HepG2 (cell line): ENCODE results near the gene ANKRD13D. TPM values are rescaled to one million over a fixed set of nuclear protein-coding genes. Genes with fewer than 3 reads are reported as not detected.

Experiments used
- ATAC-seq: fragments of 200-7000 bp; cut with Tn5 transposase; 3 replicates; pipeline ENCODE4 v1.9.1; 2020; ENCODE audit warnings: mild to moderate bottlenecking, moderate library complexity
- BruUV-seq: library from RNA; stranded (reverse); fragments of 400-500 nt; replicated peaks from 2 replicates; lab custom pipeline; 2021; lab: Mats Ljungman, UMichigan
- CTCF ChIA-PET: fragments of 300-600 bp; formaldehyde crosslinking; extraction: SDS; loops from one replicate; lab custom pipeline; 2021; ENCODE audit warnings: low total read pairs, inconsistent platforms, low intra/inter-chr PET ratio; lab: Yijun Ruan, JAX
- POLR2A ChIA-PET: fragments of 350-600 bp; sonication (Branson Sonifier 250); formaldehyde crosslinking; loops from one replicate; lab custom pipeline; 2020; ENCODE audit warnings: antibody characterized with exemption, inconsistent platforms; lab: Yijun Ruan, JAX
- DNase-seq: peaks from one replicate; pipeline ENCODE4 v3.0.0-alpha.2; 2015; ENCODE audit warnings: low spot score
- FAIRE-seq: peaks from 3 replicates; lab custom pipeline; 2011; peaks lifted over from hg19 to GRCh38; lab: Jason Lieb, UNC
- H2AFZ ChIP-seq: one replicate; pipeline ENCODE4 v1.6.1; 2011; ENCODE audit warnings: low read length, inconsistent platforms
- H3K27ac ChIP-seq: fragments of 300-600 bp; 3 replicates; pipeline ENCODE4 v1.8.0; 2011; ENCODE audit warnings: mixed run types, mild to moderate bottlenecking, mixed read lengths, low read length, inconsistent platforms; ENCODE audit not compliant: insufficient read depth; ENCODE audit errors: extremely low read length
- H3K27me3 ChIP-seq, 2 experiments: fragments of 200-600 bp in 1 of 2; 2 replicates in 1 of 2; 3 replicates in 1 of 2; pipeline versions ENCODE4 v1.6.0 to v1.8.0; 2011; ENCODE audit warnings: low read length in 2 of 2, mild to moderate bottlenecking in 2 of 2, moderate library complexity in 2 of 2, inconsistent platforms in 1 of 2; ENCODE audit not compliant: insufficient read depth in 2 of 2, control insufficient read depth in 1 of 2
- H3K36me3 ChIP-seq, 2 experiments: fragments of 200-600 bp in 1 of 2; replicated peaks in 1 of 2; 2 replicates in 1 of 2; 3 replicates in 1 of 2; pipeline versions ENCODE4 v1.5.1 to v1.8.0; 2011; ENCODE audit warnings: low read length in 2 of 2, inconsistent platforms in 1 of 2; ENCODE audit not compliant: insufficient read depth in 2 of 2, control insufficient read depth in 1 of 2
- H3K4me1 ChIP-seq: 2 replicates; pipeline ENCODE4 v1.5.1; 2012; ENCODE audit warnings: low read length, inconsistent platforms; ENCODE audit not compliant: insufficient read depth
- H3K4me2 ChIP-seq: 2 replicates; pipeline ENCODE4 v1.6.0; 2011; ENCODE audit warnings: low read depth, low read length, inconsistent platforms
- H3K4me3 ChIP-seq, 3 experiments: fragments of 200-600 bp in 1 of 3; sonication (generic), shearing (Covaris generic) in 1 of 3; replicated peaks in 1 of 3; 2 replicates each; pipeline ENCODE4 v1.5.1; 2011 to 2016; ENCODE audit warnings: low read length in 3 of 3, inconsistent platforms in 2 of 3, low read depth in 2 of 3, mild to moderate bottlenecking in 2 of 3, control low read depth in 1 of 3, mixed read lengths in 1 of 3; ENCODE audit not compliant: insufficient read depth in 1 of 3
- H3K79me2 ChIP-seq: one replicate; pipeline ENCODE4 v1.6.1; 2011; ENCODE audit warnings: low read length, inconsistent platforms; ENCODE audit not compliant: insufficient read depth
- H3K9ac ChIP-seq: 2 replicates; pipeline ENCODE4 v1.6.0; 2011; ENCODE audit warnings: mild to moderate bottlenecking, low read depth, low read length, inconsistent platforms; ENCODE audit not compliant: insufficient read depth
- H3K9me3 ChIP-seq: 2 replicates; pipeline ENCODE4 v1.5.1; 2012; ENCODE audit warnings: mild to moderate bottlenecking, low read length
- H4K20me1 ChIP-seq: 2 replicates; pipeline ENCODE4 v1.6.0; 2011; ENCODE audit warnings: inconsistent platforms, mild to moderate bottlenecking, low read length, moderate library complexity; ENCODE audit not compliant: insufficient read depth
- CCDC6 ChIP-seq: sonication (generic); formaldehyde crosslinking; IDR thresholded peaks from 2 replicates; pipeline ENCODE4 v1.8.1; 2022; ENCODE audit warnings: mild to moderate bottlenecking, missing genetic modification reagents, moderate library complexity
- EED ChIP-seq: sonication (generic); formaldehyde crosslinking; IDR thresholded peaks from 2 replicates; pipeline ENCODE4 v1.5.0; 2020; ENCODE audit warnings: mild to moderate bottlenecking, missing genetic modification reagents
- ELK4 ChIP-seq: sonication (generic); formaldehyde crosslinking; IDR thresholded peaks from 2 replicates; pipeline ENCODE4 v1.9.0; 2021; ENCODE audit warnings: missing genetic modification reagents, borderline replicate concordance
- HES4 ChIP-seq: sonication (generic); formaldehyde crosslinking; IDR thresholded peaks from 2 replicates; pipeline ENCODE4 v1.9.0; 2021; ENCODE audit warnings: mild to moderate bottlenecking, missing genetic modification reagents, borderline replicate concordance
- HNRNPH1 ChIP-seq: fragments of 200-400 bp; formaldehyde crosslinking; optimal IDR thresholded peaks from 2 replicates; pipeline ENCODE3; 2017; ENCODE audit warnings: mild to moderate bottlenecking, low read depth, low read length
- ISL2 ChIP-seq: sonication (generic); formaldehyde crosslinking; IDR thresholded peaks from 2 replicates; pipeline ENCODE4 v1.5.0; 2020; ENCODE audit warnings: missing genetic modification reagents
- MEIS2 ChIP-seq: sonication (generic); formaldehyde crosslinking; IDR thresholded peaks from 2 replicates; pipeline ENCODE4 v1.9.0; 2021; ENCODE audit warnings: mild to moderate bottlenecking, missing genetic modification reagents
- NCOA1 ChIP-seq: sonication (generic); formaldehyde crosslinking; IDR thresholded peaks from 2 replicates; pipeline ENCODE4 v1.9.0; 2021; ENCODE audit warnings: missing genetic modification reagents
- NCOA5 ChIP-seq: sonication (generic); formaldehyde crosslinking; IDR thresholded peaks from 2 replicates; pipeline ENCODE4 v1.4.0; 2020; ENCODE audit warnings: missing genetic modification reagents
- NFE2L1 ChIP-seq: sonication (generic); formaldehyde crosslinking; IDR thresholded peaks from 2 replicates; pipeline ENCODE4 v1.4.0; 2020; ENCODE audit warnings: missing genetic modification reagents, mild to moderate bottlenecking, borderline replicate concordance
- PRPF4 ChIP-seq: fragments of 200-400 bp; formaldehyde crosslinking; IDR thresholded peaks from 2 replicates; pipeline ENCODE4 v1.6.1; 2016; ENCODE audit warnings: low read length, low read depth; ENCODE audit not compliant: poor library complexity, severe bottlenecking
- SAP130 ChIP-seq: IDR thresholded peaks from 2 replicates; pipeline ENCODE4 v1.6.1; 2016; ENCODE audit warnings: low read depth
- WIZ ChIP-seq: sonication (generic); formaldehyde crosslinking; IDR thresholded peaks from 2 replicates; pipeline ENCODE4 v1.5.1; 2020; ENCODE audit warnings: mild to moderate bottlenecking, missing genetic modification reagents
- YY1 ChIP-seq: IDR thresholded peaks from 2 replicates; pipeline ENCODE4 v1.6.1; 2011; ENCODE audit warnings: low read length, low read depth, moderate library complexity, mild to moderate bottlenecking; ENCODE audit not compliant: insufficient read depth, insufficient replicate concordance
- ZNF224 ChIP-seq: sonication (generic); formaldehyde crosslinking; IDR thresholded peaks from 2 replicates; pipeline ENCODE4 v1.5.0; 2020; ENCODE audit warnings: mild to moderate bottlenecking, missing genetic modification reagents
- ZNF546 ChIP-seq: sonication (generic); formaldehyde crosslinking; conservative IDR thresholded peaks from 2 replicates; pipeline ENCODE4 v1.8.1; 2023; ENCODE audit warnings: mild to moderate bottlenecking, missing genetic modification reagents
- ZNF784 ChIP-seq: sonication (generic); formaldehyde crosslinking; IDR thresholded peaks from 2 replicates; pipeline ENCODE4 v1.5.1; 2020; ENCODE audit warnings: missing genetic modification reagents, mild to moderate bottlenecking, borderline replicate concordance
- ZNF83 ChIP-seq: sonication (generic); formaldehyde crosslinking; IDR thresholded peaks from 2 replicates; pipeline ENCODE4 v1.4.0; 2020; ENCODE audit warnings: missing genetic modification reagents, mild to moderate bottlenecking, borderline replicate concordance
- ZSCAN30 ChIP-seq: sonication (generic); formaldehyde crosslinking; IDR thresholded peaks from 2 replicates; pipeline ENCODE4 v1.5.0; 2020; ENCODE audit warnings: mild to moderate bottlenecking, missing genetic modification reagents
- WGBS: methylation state at CpG from one replicate; pipeline ENCODE4 v1.1.6; 2017; ENCODE audit warnings: low lambda C conversion rate; 5-methylcytosine and 5-hydroxymethylcytosine counted together
- in situ Hi-C: cut with HindIII; loops from 2 replicates; pipeline ENCODE4 v1.10.0; 2017; ENCODE audit warnings: low pct_unique_long_range_greater_than_20kb; ENCODE audit not compliant: extremely low pct_ligation_motif_present
- intact Hi-C: fragments of 100-400 bp; cut with micrococcal nuclease; formaldehyde crosslinking; loops from one replicate; pipeline ENCODE4 v1.10.0; 2022; ENCODE audit not compliant: unreplicated experiment
- polyA plus RNA-seq, 8 experiments: library from polyadenylated mRNA; depleted of rRNA in 3 of 8; stranded (reverse) in 7 of 8; unstranded in 1 of 8; fragments of >200 nt; fragmentation: Illumina TruSeq in 4 of 8; extraction: Trizol in 4 of 8; gene quantifications; 2 replicates each; pipeline versions ENCODE4 v1.2.1 to v1.2.3, GENCODE V29; 2011 to 2016; ENCODE audit warnings: low read depth in 4 of 8, missing spikeins in 1 of 8, mixed read lengths in 1 of 8; ENCODE audit not compliant: insufficient read depth in 1 of 8
- total RNA-seq, 5 experiments: library from RNA; depleted of rRNA; stranded (reverse); fragments of >200 nt; fragmentation: Illumina TruSeq; extraction: Trizol; gene quantifications; 2 replicates each; pipeline ENCODE4 v1.2.3, GENCODE V29; 2016; ENCODE audit warnings: low read depth in 1 of 5
- TF ChIP-seq, protein P1 (sequence below): fragments of 450-650 bp; IDR thresholded peaks from 2 replicates; pipeline ENCODE4 v1.6.1; 2016

Gene ANKRD13D
- total and polyA plus RNA-seq, 2 of the 13 experiments (the other 11 are each of a cell fraction or from before 2014, with no cell fraction given), result 18.6 to 27.3 TPM

- Histone ChIP-seq H3K36me3 (no peaks in the 10 kb centered on the region), H3K4me3 (no peak overlapping the region), H2AFZ (no peak overlapping the region), H3K4me2 (no peak overlapping the region), H3K27me3 (no peaks in the 10 kb centered on the region), H3K4me1 (peaks cover 15% of the 10 kb centered on the region), H3K9ac (no peak overlapping the region), H4K20me1 (no peaks in the 10 kb centered on the region), H3K9me3 (no peaks in the 10 kb centered on the region), H3K79me2 (no peaks in the 10 kb centered on the region), H3K27ac (no peak overlapping the region)
- ChIA-PET CTCF (no interaction called here), POLR2A (no interaction called here)
- intact Hi-C loops (no loop called here), in situ Hi-C loops (no loop called here)
- BruUV-seq, result no TSS peak
- WGBS, result 92% methylated on average over 3 of the region's 3 CpGs
- DNase-seq (no peak), FAIRE-seq (no peak), ATAC-seq (no peak)
- no peak for TF ChIP-seq MEIS2 (CRISPR knock-in tag)
- TF ChIP-seq ZNF546 (CRISPR knock-in tag), result no peak
- TF ChIP-seq, protein P1, sequence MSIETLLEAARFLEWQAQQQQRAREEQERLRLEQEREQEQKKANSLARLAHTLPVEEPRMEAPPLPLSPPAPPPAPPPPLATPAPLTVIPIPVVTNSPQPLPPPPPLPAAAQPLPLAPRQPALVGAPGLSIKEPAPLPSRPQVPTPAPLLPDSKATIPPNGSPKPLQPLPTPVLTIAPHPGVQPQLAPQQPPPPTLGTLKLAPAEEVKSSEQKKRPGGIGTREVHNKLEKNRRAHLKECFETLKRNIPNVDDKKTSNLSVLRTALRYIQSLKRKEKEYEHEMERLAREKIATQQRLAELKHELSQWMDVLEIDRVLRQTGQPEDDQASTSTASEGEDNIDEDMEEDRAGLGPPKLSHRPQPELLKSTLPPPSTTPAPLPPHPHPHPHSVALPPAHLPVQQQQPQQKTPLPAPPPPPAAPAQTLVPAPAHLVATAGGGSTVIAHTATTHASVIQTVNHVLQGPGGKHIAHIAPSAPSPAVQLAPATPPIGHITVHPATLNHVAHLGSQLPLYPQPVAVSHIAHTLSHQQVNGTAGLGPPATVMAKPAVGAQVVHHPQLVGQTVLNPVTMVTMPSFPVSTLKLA, result no peak
- no peak for TF ChIP-seq HNRNPH1
- TF ChIP-seq YY1, result no peak
- no peak for TF ChIP-seq NCOA1 (CRISPR knock-in tag)
- no peak for TF ChIP-seq ZSCAN30 (CRISPR knock-in tag)
- TF ChIP-seq ELK4, result no peak
- TF ChIP-seq NCOA5, result no peak
- no peak for TF ChIP-seq ISL2 (CRISPR knock-in tag)
- no peak for TF ChIP-seq SAP130
- TF ChIP-seq PRPF4, result no peak
- TF ChIP-seq ZNF784 (CRISPR knock-in tag), result no peak
- no peak for TF ChIP-seq WIZ
- TF ChIP-seq NFE2L1 (CRISPR knock-in tag), result no peak
- no peak for TF ChIP-seq CCDC6 (CRISPR knock-in tag)
- TF ChIP-seq HES4 (CRISPR knock-in tag), result no peak
- no peak for TF ChIP-seq EED (CRISPR knock-in tag)
- no peak for TF ChIP-seq ZNF83 (CRISPR knock-in tag)
- TF ChIP-seq ZNF224 (CRISPR knock-in tag), result no peak
Measured at GRCh38 chr11:67320011-67320410, 30.9 kb downstream of the ANKRD13D start.
